AG04450 (cell line): ENCODE results near the gene SATB1. TPM values are rescaled to one million over a fixed set of nuclear protein-coding genes. Genes with fewer than 3 reads are reported as not detected.

Experiments used
- CTCF ChIA-PET: fragments of 300-600, 350-600 bp; formaldehyde crosslinking; extraction: SDS; loops from one replicate; lab custom pipeline; 2022; ENCODE audit warnings: antibody characterized with exemption, inconsistent platforms; lab: Charles Lee
- POLR2A ChIA-PET: fragments of 350-600 bp; formaldehyde crosslinking; extraction: SDS; loops from one replicate; lab custom pipeline; 2021; ENCODE audit warnings: antibody characterized with exemption, inconsistent platforms; lab: Yijun Ruan, JAX
- DNase-seq: peaks from one replicate; pipeline ENCODE4 v3.0.0-alpha.2; 2011; ENCODE audit warnings: low read depth, low spot score
- H3K27ac ChIP-seq: one replicate; pipeline ENCODE4 v1.5.1; 2012; ENCODE audit warnings: low read depth, low read length, control low read depth
- H3K27me3 ChIP-seq: one replicate; pipeline ENCODE4 v1.6.0; 2012; ENCODE audit warnings: low read length; ENCODE audit not compliant: control insufficient read depth, insufficient read depth
- H3K4me3 ChIP-seq: 2 replicates; pipeline ENCODE4 v1.5.1; 2011; ENCODE audit warnings: mild to moderate bottlenecking, low read depth, low read length, control low read depth
- H3K9me3 ChIP-seq: 2 replicates; pipeline ENCODE4 v1.5.1; 2012; ENCODE audit warnings: low read length; ENCODE audit not compliant: control insufficient read depth, insufficient read depth
- polyA plus RNA-seq: library from polyadenylated mRNA; depleted of rRNA; stranded (reverse); fragments of >200 nt; gene quantifications from 2 replicates; pipeline ENCODE4 v1.2.3, GENCODE V29; 2011
- TF ChIP-seq, protein P1 (sequence below): IDR thresholded peaks from 2 replicates; pipeline ENCODE4 v1.5.1; 2011; ENCODE audit warnings: low read depth, low read length, control low read depth, inconsistent platforms

Gene SATB1
- polyA plus RNA-seq, 1 experiment = 12.3 TPM

DNA sequence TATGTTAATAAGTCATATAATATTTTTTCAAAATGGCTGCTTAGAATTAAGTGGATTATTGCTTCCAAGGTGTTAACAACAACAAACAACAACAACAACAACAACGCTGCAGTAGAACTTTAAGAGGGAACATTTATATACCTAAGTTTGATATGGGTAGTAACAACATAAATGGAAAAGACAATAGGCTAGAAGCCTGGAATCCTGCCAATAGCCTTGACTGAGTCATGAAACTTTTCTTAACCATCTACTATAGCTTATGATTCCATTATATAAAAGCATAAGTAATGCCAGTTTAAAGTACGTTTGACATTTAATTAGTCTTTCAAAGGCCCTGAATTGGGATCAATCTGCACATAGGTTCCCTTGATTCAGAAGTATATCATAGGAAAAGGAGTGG, 31.2 kb downstream of the SATB1 start:
- TF ChIP-seq, protein P1, sequence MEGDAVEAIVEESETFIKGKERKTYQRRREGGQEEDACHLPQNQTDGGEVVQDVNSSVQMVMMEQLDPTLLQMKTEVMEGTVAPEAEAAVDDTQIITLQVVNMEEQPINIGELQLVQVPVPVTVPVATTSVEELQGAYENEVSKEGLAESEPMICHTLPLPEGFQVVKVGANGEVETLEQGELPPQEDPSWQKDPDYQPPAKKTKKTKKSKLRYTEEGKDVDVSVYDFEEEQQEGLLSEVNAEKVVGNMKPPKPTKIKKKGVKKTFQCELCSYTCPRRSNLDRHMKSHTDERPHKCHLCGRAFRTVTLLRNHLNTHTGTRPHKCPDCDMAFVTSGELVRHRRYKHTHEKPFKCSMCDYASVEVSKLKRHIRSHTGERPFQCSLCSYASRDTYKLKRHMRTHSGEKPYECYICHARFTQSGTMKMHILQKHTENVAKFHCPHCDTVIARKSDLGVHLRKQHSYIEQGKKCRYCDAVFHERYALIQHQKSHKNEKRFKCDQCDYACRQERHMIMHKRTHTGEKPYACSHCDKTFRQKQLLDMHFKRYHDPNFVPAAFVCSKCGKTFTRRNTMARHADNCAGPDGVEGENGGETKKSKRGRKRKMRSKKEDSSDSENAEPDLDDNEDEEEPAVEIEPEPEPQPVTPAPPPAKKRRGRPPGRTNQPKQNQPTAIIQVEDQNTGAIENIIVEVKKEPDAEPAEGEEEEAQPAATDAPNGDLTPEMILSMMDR = no peak
- Histone ChIP-seq H3K27ac (no peak overlapping the region), H3K9me3 (no peaks in the 10 kb centered on the region; the same call in 1 of the 2 replicates), H3K27me3 (no peaks in the 10 kb centered on the region), H3K4me3 (no peak overlapping the region)
- POLR2A ChIA-PET = no interaction called here
- no peak for DNase-seq
- CTCF ChIA-PET = interaction anchor here (2.5 kb wide), 1 partner anchor 499 kb away, joined by 7 read pairs; no protein-coding TSS in a partner anchor

GRCh38 chr3:18390024-18390660, 35.0 kb downstream of the SATB1 start:
- H3K27ac ChIP-seq = no peak overlapping the region
- H3K9me3 ChIP-seq = no peaks in the 10 kb centered on the region; the same call in 1 of the 2 replicates
- no peaks in the 10 kb centered on the region for H3K27me3 ChIP-seq
- no peak for DNase-seq
- CTCF ChIA-PET = interaction anchor here (1.0 to 3.2 kb wide), 16 partner anchors 8 to 1789 kb away, joined by 3 to 27 read pairs (median 7); no protein-coding TSS in a partner anchor
- TF ChIP-seq, protein P1 = no peak
- no peak overlapping the region for H3K4me3 ChIP-seq
- POLR2A ChIA-PET = no interaction called here

- CTCF ChIA-PET = interaction anchor here (0.6 to 3.2 kb wide), 37 partner anchors 9 to 1788 kb away, joined by 3 to 27 read pairs (median 5); no protein-coding TSS in a partner anchor
- H3K4me3 ChIP-seq = no peak overlapping the region
- H3K9me3 ChIP-seq = no peaks in the 10 kb centered on the region
- H3K27ac ChIP-seq = no peak overlapping the region
- DNase-seq = no peak
- POLR2A ChIA-PET = no interaction called here
- TF ChIP-seq, protein P1 = peak; percentile 61
- no peaks in the 10 kb centered on the region for H3K27me3 ChIP-seq
These were observed 35.9 kb downstream of the SATB1 start for GRCh38 chr3:18389108-18389733.

DNA sequence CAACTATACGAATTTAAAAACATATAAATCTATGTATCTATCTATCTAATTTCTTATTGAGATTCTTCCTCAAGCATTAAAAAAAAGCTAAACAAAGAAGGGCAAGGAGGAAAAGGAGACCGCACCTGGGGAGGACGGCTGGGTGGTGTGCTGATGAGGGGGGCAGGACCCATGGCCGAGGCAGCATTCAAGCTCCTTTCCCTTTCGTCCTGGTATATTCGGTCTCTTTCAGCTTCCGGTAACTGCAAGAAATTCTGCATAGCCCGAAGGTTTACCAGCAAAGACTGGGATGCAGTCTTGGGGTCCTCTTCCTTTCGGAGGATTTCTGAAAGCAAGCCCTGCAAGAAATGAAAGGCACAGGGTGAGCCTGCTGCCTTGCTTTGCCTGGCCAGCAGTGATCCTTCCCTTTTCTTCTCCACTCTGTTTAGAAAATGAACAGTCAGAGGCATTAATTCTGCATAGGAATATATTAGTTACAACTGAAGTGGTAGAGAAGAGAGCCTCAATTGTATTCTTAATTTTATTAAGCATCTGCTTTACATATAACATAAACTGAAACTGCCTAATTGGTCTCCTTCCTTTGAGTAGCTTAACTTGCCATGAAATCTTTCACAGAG, 38.8 kb downstream of the SATB1 start:
- no peaks in the 10 kb centered on the region for H3K27me3 ChIP-seq
- H3K9me3 ChIP-seq = no peaks in the 10 kb centered on the region
- H3K27ac ChIP-seq = no peak overlapping the region
- H3K4me3 ChIP-seq = no peak overlapping the region
- ChIA-PET POLR2A (no interaction called here), CTCF (interaction anchor here (0.6 to 1.5 kb wide), 2 partner anchors 9 to 15 kb away, joined by 3 to 4 read pairs; no protein-coding TSS in a partner anchor)
- DNase-seq = no peak
- TF ChIP-seq, protein P1 = no peak
